ENCODE measurements around the gene HNF1A.

GRCh38 chr12:120961604-120962531, 16.5 kb upstream of the HNF1A start:
- no peak for TF ChIP-seq BHLHE40 (IDR thresholded peaks at IDR 0.05; ENCODE audit: low read depth, low read length)
- TF ChIP-seq CTCF (conservative IDR thresholded peaks at IDR 0.05; ENCODE audit: low read depth, low read length) = no peak
- no peak for TF ChIP-seq POLR2A (IDR thresholded peaks at IDR 0.05; ENCODE audit: low read depth, low read length)
- no peak for TF ChIP-seq USF2 (IDR thresholded peaks at IDR 0.05; ENCODE audit: low read depth, low read length)
- TF ChIP-seq MAZ (IDR thresholded peaks at IDR 0.05; ENCODE audit: borderline replicate concordance, low read depth, low read length) = no peak
- no peak for TF ChIP-seq CEBPB (IDR thresholded peaks at IDR 0.05; ENCODE audit: low read depth, low read length)
- no peak for TF ChIP-seq MXI1 (IDR thresholded peaks at IDR 0.05; ENCODE audit: borderline replicate concordance, low read depth, low read length)
- TF ChIP-seq FOS (IDR thresholded peaks at IDR 0.05; ENCODE audit: low read depth, low read length) = no peak
- no peak for TF ChIP-seq RAD21 (IDR thresholded peaks at IDR 0.05; ENCODE audit: low read length)
- no peak for TF ChIP-seq CHD1 (IDR thresholded peaks at IDR 0.05; ENCODE audit: low read depth, low read length)
- no peak for TF ChIP-seq RCOR1 (IDR thresholded peaks at IDR 0.05; ENCODE audit: insufficient replicate concordance, low read length)

All from IMR-90 (cell line).